GM06990 (cell line): ENCODE data around the gene NUCB2.

Experiments
- DNase-seq: peaks from one replicate; pipeline ENCODE4 v3.0.0-alpha.2; 2011; ENCODE audit not compliant: insufficient read length; ENCODE audit errors: extremely low read depth
- H3K27me3 ChIP-seq: replicated peaks from 2 replicates; pipeline ENCODE4 v1.6.0; 2011; ENCODE audit warnings: low read length; ENCODE audit not compliant: control insufficient read depth, insufficient read depth
- H3K36me3 ChIP-seq: 2 replicates; pipeline ENCODE4 v1.5.1; 2011; ENCODE audit warnings: low read length; ENCODE audit not compliant: control insufficient read depth, insufficient read depth
- H3K4me3 ChIP-seq: replicated peaks from 2 replicates; pipeline ENCODE4 v1.5.1; 2011; ENCODE audit warnings: low read depth, mild to moderate bottlenecking, control low read depth, low read length
- TF ChIP-seq, protein P1 (sequence below): IDR thresholded peaks from 2 replicates; pipeline ENCODE4 v1.5.1; 2011; ENCODE audit warnings: low read length, control low read depth, mild to moderate bottlenecking, inconsistent platforms; ENCODE audit not compliant: insufficient read depth, poor library complexity, severe bottlenecking

The NUCB2 gene

DNA sequence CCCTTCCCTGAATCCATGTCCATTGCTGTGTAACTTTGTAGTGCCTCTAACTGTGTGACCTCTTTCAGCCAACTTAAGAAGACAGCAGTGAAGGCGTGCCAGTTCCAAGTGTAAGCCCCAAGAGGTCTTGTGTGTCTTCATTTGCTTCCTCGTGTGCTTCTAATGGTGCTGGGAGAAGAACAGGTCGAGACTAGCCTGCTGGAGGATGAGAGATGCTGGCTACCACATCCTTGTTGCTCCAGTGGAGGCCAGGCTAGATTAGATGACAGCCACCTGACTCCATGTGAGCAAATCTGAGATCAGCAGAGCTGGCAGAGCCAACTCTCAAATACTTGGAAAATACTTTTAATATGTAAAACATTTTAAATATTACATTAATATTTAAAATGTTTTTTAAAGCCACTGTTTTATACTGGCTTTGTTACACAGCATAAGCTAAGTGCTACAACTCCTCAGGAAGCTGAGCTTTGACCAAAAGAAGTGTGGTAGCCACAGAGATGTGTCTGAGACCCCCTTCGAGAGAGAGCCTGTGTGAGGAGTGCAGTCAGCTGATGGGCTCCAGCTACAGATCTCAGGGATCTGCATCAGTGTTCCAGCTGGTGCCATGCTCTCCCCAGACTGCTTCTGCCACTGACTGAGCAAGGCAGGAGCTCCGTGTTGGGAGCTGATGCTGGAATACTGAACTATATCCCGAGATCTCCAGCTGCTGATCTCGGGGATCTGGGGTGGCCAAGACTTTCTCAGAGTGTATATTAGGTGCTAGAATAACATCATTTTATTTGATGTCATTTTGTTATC is 103.0 kb downstream of the NUCB2 start:
- Histone ChIP-seq H3K27me3 (no peaks in the 10 kb centered on the region), H3K36me3 (no peaks in the 10 kb centered on the region), H3K4me3 (no peak overlapping the region)
- TF ChIP-seq, protein P1, sequence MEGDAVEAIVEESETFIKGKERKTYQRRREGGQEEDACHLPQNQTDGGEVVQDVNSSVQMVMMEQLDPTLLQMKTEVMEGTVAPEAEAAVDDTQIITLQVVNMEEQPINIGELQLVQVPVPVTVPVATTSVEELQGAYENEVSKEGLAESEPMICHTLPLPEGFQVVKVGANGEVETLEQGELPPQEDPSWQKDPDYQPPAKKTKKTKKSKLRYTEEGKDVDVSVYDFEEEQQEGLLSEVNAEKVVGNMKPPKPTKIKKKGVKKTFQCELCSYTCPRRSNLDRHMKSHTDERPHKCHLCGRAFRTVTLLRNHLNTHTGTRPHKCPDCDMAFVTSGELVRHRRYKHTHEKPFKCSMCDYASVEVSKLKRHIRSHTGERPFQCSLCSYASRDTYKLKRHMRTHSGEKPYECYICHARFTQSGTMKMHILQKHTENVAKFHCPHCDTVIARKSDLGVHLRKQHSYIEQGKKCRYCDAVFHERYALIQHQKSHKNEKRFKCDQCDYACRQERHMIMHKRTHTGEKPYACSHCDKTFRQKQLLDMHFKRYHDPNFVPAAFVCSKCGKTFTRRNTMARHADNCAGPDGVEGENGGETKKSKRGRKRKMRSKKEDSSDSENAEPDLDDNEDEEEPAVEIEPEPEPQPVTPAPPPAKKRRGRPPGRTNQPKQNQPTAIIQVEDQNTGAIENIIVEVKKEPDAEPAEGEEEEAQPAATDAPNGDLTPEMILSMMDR, result no peak
- DNase-seq, result no peak

DNA sequence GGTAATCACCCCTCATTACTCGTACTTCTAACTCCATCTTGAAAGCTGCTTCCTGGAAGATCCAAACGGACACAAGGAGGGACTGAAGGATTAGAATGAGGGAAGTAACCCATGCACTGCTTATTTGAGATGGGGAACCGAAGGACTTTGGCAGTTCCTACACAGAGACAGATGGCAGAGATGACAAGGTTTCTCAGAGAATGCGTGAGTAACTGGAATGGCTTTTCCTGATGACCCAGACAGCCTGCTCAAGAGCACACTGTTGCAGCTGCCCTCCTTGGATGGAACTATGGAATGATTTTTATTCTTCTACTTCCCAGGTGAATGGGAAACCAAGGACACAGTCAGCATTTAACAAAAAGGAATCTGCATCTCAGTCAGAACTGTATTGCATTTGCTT is 104.6 kb downstream of the NUCB2 start:
- Histone ChIP-seq H3K27me3 (no peaks in the 10 kb centered on the region), H3K36me3 (no peaks in the 10 kb centered on the region), H3K4me3 (no peak overlapping the region)
- DNase-seq, result no peak
- TF ChIP-seq, protein P1, result no peak
